Heart left ventricle (tissue), 16 donors: ENCODE results near the gene HIPK2. TPM values are rescaled to one million over a fixed set of nuclear protein-coding genes. Genes with fewer than 3 reads are reported as not detected.
"Not testable (repeated sequence)": the region's sequence is repeated elsewhere in the genome, so short reads cannot be mapped to it uniquely, and the experiment has no call there.

Experiments used
- ATAC-seq, 4 donors: fragments of 200-7000 bp; cut with Tn5 transposase; one replicate each; pipeline ENCODE4 v1.9.1; 2020 to 2022; ENCODE audit warnings: moderate library complexity in 4 of 4, mild to moderate bottlenecking in 3 of 4, moderate number of reproducible peaks in 1 of 4
- DNase-seq, 5 donors: peaks; one replicate each; pipeline ENCODE4 v3.0.0-alpha.2; 2020
- H3K27ac ChIP-seq, 12 donors: fragments of 200-600 bp; sonication (generic) in 4 of 12; one replicate each; pipeline versions ENCODE4 v1.5.0 to v1.8.0; 2016 to 2022; ENCODE audit warnings: mild to moderate bottlenecking in 2 of 12
- H3K27me3 ChIP-seq, 9 donors: fragments of 200-600 bp; sonication (generic) in 2 of 9; one replicate each; pipeline versions ENCODE4 v1.5.1 to v1.8.0; 2016 to 2022; ENCODE audit warnings: mild to moderate bottlenecking in 3 of 9
- H3K36me3 ChIP-seq, 9 donors: fragments of 200-600 bp; sonication (generic) in 2 of 9; one replicate each; pipeline versions ENCODE4 v1.5.0 to v1.8.0; 2018 to 2022; ENCODE audit warnings: mild to moderate bottlenecking in 2 of 9
- H3K4me1 ChIP-seq, 12 donors: fragments of 200-600 bp; sonication (generic) in 4 of 12; one replicate each; pipeline versions ENCODE4 v1.5.0 to v1.8.0; 2016 to 2022; ENCODE audit warnings: mild to moderate bottlenecking in 3 of 12
- H3K4me3 ChIP-seq, 12 donors: fragments of 200-600 bp; sonication (generic) in 4 of 12; one replicate each; pipeline versions ENCODE4 v1.5.0 to v1.8.0; 2017 to 2022; ENCODE audit warnings: mild to moderate bottlenecking in 9 of 12, moderate library complexity in 4 of 12
- H3K9me3 ChIP-seq, 12 donors: fragments of 200-600 bp; sonication (generic) in 4 of 12; one replicate each; pipeline versions ENCODE4 v1.5.0 to v1.8.0; 2016 to 2022; ENCODE audit warnings: mild to moderate bottlenecking in 1 of 12
- POLR2A ChIP-seq, 2 donors: fragments of 450-650 bp; IDR thresholded peaks; one replicate each; pipeline ENCODE4 v1.6.1; 2017; ENCODE audit warnings: antibody characterized with exemption in 2 of 2, mild to moderate bottlenecking in 2 of 2, moderate library complexity in 2 of 2
- WGBS, 4 donors: extraction: QIAGEN DNeasy Blood & Tissue Kit in 2 of 4; methylation state at CpG; one replicate each; pipeline versions ENCODE4 v1.1.5 to v1.1.7; 2013 to 2018; 5-methylcytosine and 5-hydroxymethylcytosine counted together
- intact Hi-C, 10 donors: fragments of 100-400 bp; cut with DNase I; formaldehyde crosslinking; loops; one replicate each; pipeline versions ENCODE4 v1.11.1 to v1.14.2; 2022
- polyA plus RNA-seq, 2 donors: library from polyadenylated mRNA; stranded (reverse); fragments of 200-250 nt; gene quantifications; one replicate each; pipeline ENCODE4 v1.2.3, GENCODE V29; 2013
- total RNA-seq, 9 donors: library from RNA; depleted of rRNA in 2 of 9; stranded (reverse); fragments of >200 nt in 2 of 9; fragmentation: NEBNext Ultra II Directional in 3 of 9; extraction: Animal tissue kit (Norgen Biotek cat#: 25700) in 3 of 9; gene quantifications; one replicate each; pipeline versions ENCODE4 v1.1.0 to v1.2.4, GENCODE V29; 2016 to 2023
- TF ChIP-seq, protein P1 (sequence below), 12 donors: fragments of 200-600 bp; sonication (generic) in 4 of 12; IDR thresholded peaks; one replicate each; pipeline versions ENCODE4 v1.5.0 to v1.8.0; 2018 to 2022; ENCODE audit warnings: antibody characterized with exemption in 12 of 12, mild to moderate bottlenecking in 5 of 12
- donor health status: ischemic (EF 13 %, LVEDD 7.1; RV severe dilation, severe dysfunction).
- donor health status: healthy with polysubstance abuse.
- donor health status: DM: no; HTN: yes; CAD: no.
- donor health status: DM: no; HTN: no; CAD: no.
- donor health status: ischemic (EF 25% LVEDD 6.9; RV normal size, moderate dysfunction).
- donor health status: ischemic (EF 25% LVEDD 5.7; RV mildly dilated, moderate dysfunction).
- donor health status: healthy.
- donor health status: DM: yes; HTN: yes; CAD: no.
- donor health status: ischemic (EF 35%, LVEDD 5.7; RV mildly dilated, moderate dysfunction).
- donor health status: nonischemic (EF 11% LVEDD 7.7; RV severe dilation, severe dysfunction).
- donor health status: DM: yes; HTN: yes; CAD: no.
- donor health status: PGD.
- donor health status: ischemic (EF 29% LVEDD 5.4; RV normal size, mild dysfunction).
- donor health status: nonischemic (EF 23%, LVEDD 6.1; RV moderate dilation, normal function).

Gene HIPK2
- total and polyA plus RNA-seq, 11 donors: 43.2 to 244 (median 143) TPM

DNA sequence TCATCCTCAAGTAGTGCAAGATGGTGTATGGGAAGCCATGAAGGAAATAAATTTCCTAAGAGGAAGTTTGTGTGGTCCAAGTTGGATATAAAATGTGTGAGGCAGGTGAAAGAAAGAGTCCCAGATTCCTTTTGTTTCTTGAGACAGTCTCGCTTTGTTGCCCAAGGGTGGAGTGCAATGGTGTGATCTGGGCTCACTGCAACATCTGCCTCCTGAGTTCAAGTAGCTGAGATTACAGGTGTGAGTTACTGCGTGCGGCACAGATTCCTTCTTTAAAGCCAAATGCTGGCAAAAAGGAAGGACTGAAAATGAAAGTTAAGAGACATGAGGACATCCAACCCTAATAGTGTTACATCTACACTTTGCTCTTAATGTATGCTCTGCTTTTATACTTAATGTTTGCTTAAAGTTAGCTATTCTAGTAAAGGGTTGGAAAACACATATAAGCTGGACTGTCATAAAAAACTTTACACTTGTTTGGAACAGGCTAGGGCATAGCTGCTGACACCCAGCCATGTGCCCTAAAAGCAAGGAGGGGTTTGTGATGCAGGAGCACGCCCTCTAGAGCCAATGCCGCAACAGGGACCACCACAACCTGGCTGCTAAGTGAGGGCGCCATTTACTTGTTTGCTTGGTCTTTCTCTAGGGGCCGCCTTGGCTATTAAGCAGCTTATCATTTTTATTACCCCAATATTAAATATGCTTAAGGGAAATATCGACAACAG is 219.8 kb downstream of the HIPK2 start:
- intact Hi-C loops: no loop called here
- WGBS, 4 donors: 70 to 75% (median 74%) methylated on average over 8 of the region's 8 CpGs
- no peak for TF ChIP-seq POLR2A (IDR thresholded peaks at IDR 0.05)
- TF ChIP-seq, protein P1, sequence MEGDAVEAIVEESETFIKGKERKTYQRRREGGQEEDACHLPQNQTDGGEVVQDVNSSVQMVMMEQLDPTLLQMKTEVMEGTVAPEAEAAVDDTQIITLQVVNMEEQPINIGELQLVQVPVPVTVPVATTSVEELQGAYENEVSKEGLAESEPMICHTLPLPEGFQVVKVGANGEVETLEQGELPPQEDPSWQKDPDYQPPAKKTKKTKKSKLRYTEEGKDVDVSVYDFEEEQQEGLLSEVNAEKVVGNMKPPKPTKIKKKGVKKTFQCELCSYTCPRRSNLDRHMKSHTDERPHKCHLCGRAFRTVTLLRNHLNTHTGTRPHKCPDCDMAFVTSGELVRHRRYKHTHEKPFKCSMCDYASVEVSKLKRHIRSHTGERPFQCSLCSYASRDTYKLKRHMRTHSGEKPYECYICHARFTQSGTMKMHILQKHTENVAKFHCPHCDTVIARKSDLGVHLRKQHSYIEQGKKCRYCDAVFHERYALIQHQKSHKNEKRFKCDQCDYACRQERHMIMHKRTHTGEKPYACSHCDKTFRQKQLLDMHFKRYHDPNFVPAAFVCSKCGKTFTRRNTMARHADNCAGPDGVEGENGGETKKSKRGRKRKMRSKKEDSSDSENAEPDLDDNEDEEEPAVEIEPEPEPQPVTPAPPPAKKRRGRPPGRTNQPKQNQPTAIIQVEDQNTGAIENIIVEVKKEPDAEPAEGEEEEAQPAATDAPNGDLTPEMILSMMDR (IDR thresholded peaks at IDR 0.05): no peak
- H3K27me3 ChIP-seq: peaks cover 0 to 6% (median 0%) of the 10 kb centered on the region in 9 donors
- H3K27ac ChIP-seq: no peak overlapping the region
- H3K9me3 ChIP-seq: no peaks in the 10 kb centered on the region
- no peaks in the 10 kb centered on the region for H3K4me1 ChIP-seq
- DNase-seq (no peak), ATAC-seq (no peak)
- no peak overlapping the region for H3K4me3 ChIP-seq
- no peaks in the 10 kb centered on the region for H3K36me3 ChIP-seq

GRCh38 chr7:139553991-139554700 is 223.7 kb downstream of the HIPK2 start:
- DNase-seq, H3K4me3 ChIP-seq, H3K4me1 ChIP-seq, intact Hi-C loops, ATAC-seq, H3K27me3 ChIP-seq, H3K27ac ChIP-seq, H3K9me3 ChIP-seq, H3K36me3 ChIP-seq: not testable (repeated sequence)
- WGBS, 4 donors: 87 to 91% (median 90%) methylated on average over 5 to 8 of the region's 8 CpGs

DNA sequence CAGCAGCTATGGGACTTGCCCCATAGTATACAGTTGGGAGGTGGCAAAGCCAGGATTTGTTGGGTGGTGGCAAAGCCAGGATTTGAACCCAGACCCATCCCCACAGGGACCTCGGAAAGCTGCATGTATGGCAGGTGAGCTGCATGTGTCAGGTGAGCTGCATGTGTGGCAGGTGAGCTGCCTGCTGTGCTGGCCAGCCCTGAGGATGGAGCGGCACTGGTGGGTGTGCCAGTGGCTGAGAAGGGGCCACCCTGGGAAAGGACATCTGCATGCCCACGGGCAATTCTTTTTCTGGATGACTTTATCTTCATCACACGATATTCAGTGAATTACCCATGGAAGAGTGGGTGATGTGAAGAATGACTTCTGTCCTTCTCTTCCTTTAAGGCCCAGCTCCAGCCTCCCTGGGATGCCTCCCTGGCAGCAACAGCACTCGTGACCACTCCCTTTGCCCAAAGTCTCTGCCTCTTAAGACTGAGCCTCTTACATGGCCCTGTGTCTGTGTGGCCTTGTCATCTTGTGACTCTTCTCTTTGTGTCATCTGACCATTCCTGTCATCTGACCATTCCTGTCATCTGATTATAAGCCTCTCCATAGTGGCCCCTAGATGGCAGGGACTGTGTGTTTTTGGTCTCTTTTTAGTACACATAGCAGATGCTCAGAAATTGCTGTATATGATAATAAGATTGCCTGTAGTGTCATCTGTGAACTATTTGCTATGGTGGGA is 229.3 kb downstream of the HIPK2 start:
- TF ChIP-seq, protein P1 (IDR thresholded peaks at IDR 0.05): no peak
- TF ChIP-seq POLR2A (IDR thresholded peaks at IDR 0.05): no peak
- DNase-seq (no peak), ATAC-seq (no peak)
- H3K4me1 ChIP-seq: no peaks in the 10 kb centered on the region
- H3K36me3 ChIP-seq: no peaks in the 10 kb centered on the region
- no peak overlapping the region for H3K27ac ChIP-seq
- no peaks in the 10 kb centered on the region for H3K27me3 ChIP-seq
- intact Hi-C loops: no loop called here
- WGBS, 4 donors: 85 to 94% (median 89%) methylated on average over 5 of the region's 5 CpGs
- no peak overlapping the region for H3K4me3 ChIP-seq
- no peaks in the 10 kb centered on the region for H3K9me3 ChIP-seq

DNA sequence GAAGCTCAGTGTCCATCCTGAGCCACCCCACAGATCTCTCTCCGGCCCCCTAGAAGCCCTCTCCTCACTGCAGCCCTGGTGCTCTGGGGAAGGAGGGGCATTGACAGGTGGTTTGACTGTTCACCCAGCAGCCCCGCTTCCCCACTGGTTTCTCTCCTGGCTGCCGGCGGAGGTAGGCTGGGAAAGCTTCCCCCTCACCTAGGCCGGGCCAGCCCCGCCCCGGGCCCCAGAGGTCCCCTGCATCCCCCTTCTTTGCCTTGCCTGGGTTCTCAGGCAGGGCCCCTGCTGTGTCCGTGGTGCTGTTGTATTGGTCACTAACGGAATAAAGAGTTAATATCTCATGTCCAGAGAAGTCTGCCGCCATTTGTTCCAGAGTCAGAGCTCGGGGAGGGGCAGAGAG is 233.2 kb downstream of the HIPK2 start:
- no peak for DNase-seq
- intact Hi-C loops: no loop called here
- ATAC-seq: no peak
- H3K36me3 ChIP-seq: no peaks in the 10 kb centered on the region
- H3K27me3 ChIP-seq: peaks cover 0 to 4% (median 0%) of the 10 kb centered on the region in 9 donors
- H3K9me3 ChIP-seq: no peaks in the 10 kb centered on the region
- no peak overlapping the region for H3K27ac ChIP-seq
- WGBS, 4 donors: 89 to 90% (median 89%) methylated on average over 9 to 11 of the region's 11 CpGs
- H3K4me3 ChIP-seq: no peak overlapping the region
- TF ChIP-seq POLR2A (IDR thresholded peaks at IDR 0.05): no peak
- TF ChIP-seq, protein P1 (IDR thresholded peaks at IDR 0.05): no peak
- no peaks in the 10 kb centered on the region for H3K4me1 ChIP-seq
